Osteocyte (in vitro differentiated cells): ENCODE data around the gene ADAM8. TPM values are rescaled to one million over a fixed set of nuclear protein-coding genes. Genes with fewer than 3 reads are reported as not detected.

Experiments used
- DNase-seq: peaks from one replicate; pipeline ENCODE4 v3.0.0; 2021; ENCODE audit warnings: mixed read lengths; ENCODE audit not compliant: unreplicated experiment; ENCODE audit errors: extremely low spot score
- H3K27ac Mint-ChIP-seq: one replicate; pipeline ENCODE4 v1.8.0; 2021; ENCODE audit warnings: mild to moderate bottlenecking, mixed read lengths; ENCODE audit not compliant: unreplicated experiment
- H3K27me3 Mint-ChIP-seq: one replicate; pipeline ENCODE4 v1.8.0; 2021; ENCODE audit warnings: mixed read lengths; ENCODE audit not compliant: unreplicated experiment
- H3K36me3 Mint-ChIP-seq: one replicate; pipeline ENCODE4 v1.8.0; 2021; ENCODE audit warnings: mixed read lengths; ENCODE audit not compliant: unreplicated experiment
- H3K4me1 Mint-ChIP-seq: one replicate; pipeline ENCODE4 v1.8.0; 2021; ENCODE audit warnings: mixed read lengths; ENCODE audit not compliant: unreplicated experiment
- H3K4me3 Mint-ChIP-seq: one replicate; pipeline ENCODE4 v1.8.0; 2021; ENCODE audit warnings: mild to moderate bottlenecking, moderate library complexity, mixed read lengths; ENCODE audit not compliant: unreplicated experiment
- H3K9me3 Mint-ChIP-seq: one replicate; pipeline ENCODE4 v1.8.0; 2021; ENCODE audit warnings: mixed read lengths; ENCODE audit not compliant: unreplicated experiment
- CTCF ChIP-seq: fragments of 200-600 bp; sonication (generic); IDR thresholded peaks from 2 replicates; pipeline ENCODE4 v1.5.0; 2021; ENCODE audit warnings: antibody characterized with exemption, mild to moderate bottlenecking, moderate library complexity
- total RNA-seq: library from RNA; stranded (reverse); gene quantifications from 2 replicates; pipeline ENCODE4 v1.2.1, GENCODE V29; 2021

Gene ADAM8
- total RNA-seq, 1 donor from 2014 or later, result 2.9 TPM

- DNase-seq, result no peak
- TF ChIP-seq CTCF, result no peak
- Mint-ChIP-seq H3K36me3 (no peaks in the 10 kb centered on the region), H3K4me1 (peaks cover 8% of the 10 kb centered on the region), H3K9me3 (no peaks in the 10 kb centered on the region), H3K4me3 (no peak overlapping the region), H3K27me3 (no peaks in the 10 kb centered on the region), H3K27ac (no peak overlapping the region)
These were observed 3.0 kb downstream of the ADAM8 start for GRCh38 chr10:133273534-133274143.

DNA sequence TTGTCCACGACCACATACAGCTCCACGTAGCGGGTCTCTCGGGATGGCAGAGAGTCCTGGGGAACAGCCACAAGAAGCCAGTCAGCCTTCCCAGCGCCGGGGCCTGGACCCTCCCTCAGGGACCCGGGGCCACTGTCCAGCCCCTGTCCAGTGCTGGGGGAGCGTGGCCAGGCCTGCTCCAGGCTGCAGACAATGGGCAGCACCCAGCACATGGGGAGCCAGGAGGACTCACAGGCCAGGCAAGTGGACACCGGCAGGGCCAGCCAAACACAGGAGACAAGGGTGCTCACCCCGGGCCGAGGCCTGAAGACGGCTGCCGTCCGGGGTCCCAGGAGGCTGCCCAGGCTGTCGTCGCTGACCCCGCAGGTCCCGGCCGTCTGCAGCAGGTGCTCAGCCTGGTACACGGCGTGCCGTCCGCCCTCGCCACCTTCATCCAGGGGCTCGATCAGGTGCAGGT lies 3.7 kb downstream of the ADAM8 start:
- Mint-ChIP-seq H3K4me3 (no peak overlapping the region), H3K4me1 (peaks cover 1% of the 10 kb centered on the region), H3K27ac (no peak overlapping the region), H3K9me3 (no peaks in the 10 kb centered on the region), H3K27me3 (no peaks in the 10 kb centered on the region), H3K36me3 (no peaks in the 10 kb centered on the region)
- DNase-seq, result no peak
- no peak for TF ChIP-seq CTCF

GRCh38 chr10:133272301-133272963 lies 4.2 kb downstream of the ADAM8 start:
- Mint-ChIP-seq H3K4me3 (no peak overlapping the region), H3K27ac (no peak overlapping the region), H3K36me3 (no peaks in the 10 kb centered on the region), H3K4me1 (no peaks in the 10 kb centered on the region), H3K27me3 (no peaks in the 10 kb centered on the region), H3K9me3 (no peaks in the 10 kb centered on the region)
- no peak for DNase-seq
- no peak for TF ChIP-seq CTCF

DNA sequence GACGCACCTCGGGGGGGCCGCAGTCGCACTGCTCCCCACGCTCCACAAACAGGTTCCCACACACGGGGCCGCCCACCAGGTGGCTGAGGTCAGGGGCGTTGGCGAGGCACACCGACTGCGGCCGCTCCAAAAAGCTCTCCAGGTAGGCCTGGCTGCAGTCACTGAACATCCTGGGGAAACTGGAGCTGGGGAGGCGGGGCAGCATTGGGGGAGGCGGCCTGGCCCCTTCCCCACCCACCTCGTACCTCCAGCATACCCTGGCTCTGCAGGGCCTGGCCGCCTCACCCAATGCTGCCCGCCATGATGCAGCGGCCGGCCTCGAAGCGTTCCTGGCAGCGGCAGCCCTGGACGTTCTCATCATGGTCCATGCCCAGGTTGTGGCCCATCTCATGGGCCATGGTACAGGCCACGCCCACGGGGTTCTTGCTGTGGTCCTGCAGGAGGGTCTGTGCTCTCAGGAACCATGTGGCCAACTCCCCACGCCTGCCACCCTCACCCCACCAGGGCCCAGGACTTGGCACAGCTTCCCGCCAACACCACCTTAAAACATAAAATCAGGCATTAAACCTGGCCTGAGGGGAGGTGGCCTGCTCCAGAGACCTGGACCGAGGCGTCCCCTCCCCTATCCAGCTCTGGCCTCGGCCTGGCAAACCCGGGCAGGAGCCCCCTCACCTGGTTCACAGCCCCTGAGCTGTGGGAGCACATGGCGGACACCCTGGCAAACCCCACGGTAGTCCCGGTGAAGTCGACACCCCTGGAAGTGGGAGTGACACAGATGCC lies 5.0 kb downstream of the ADAM8 start:
- Mint-ChIP-seq H3K4me1 (no peaks in the 10 kb centered on the region), H3K36me3 (no peaks in the 10 kb centered on the region), H3K27ac (no peak overlapping the region), H3K4me3 (no peak overlapping the region), H3K27me3 (no peaks in the 10 kb centered on the region), H3K9me3 (no peaks in the 10 kb centered on the region)
- DNase-seq, result no peak
- TF ChIP-seq CTCF, result no peak

GRCh38 chr10:133270773-133271297 lies 5.8 kb downstream of the ADAM8 start:
- Mint-ChIP-seq H3K36me3 (no peaks in the 10 kb centered on the region), H3K9me3 (no peaks in the 10 kb centered on the region), H3K27ac (no peak overlapping the region), H3K4me3 (no peak overlapping the region), H3K4me1 (no peaks in the 10 kb centered on the region), H3K27me3 (no peaks in the 10 kb centered on the region)
- TF ChIP-seq CTCF, result no peak
- no peak for DNase-seq
